Colonic mucosa (tissue), 4 donors: Measurements from ENCODE around the gene S100A16. TPM values are rescaled to one million over a fixed set of nuclear protein-coding genes. Genes with fewer than 3 reads are reported as not detected.
"Not testable (repeated sequence)": the region's sequence is repeated elsewhere in the genome, so short reads cannot be mapped to it uniquely, and the experiment has no call there.

Experiments used
- DNase-seq: peaks from one replicate; pipeline ENCODE4 v3.0.0-alpha.2; 2020
- H3K27ac ChIP-seq: fragments of 200-600 bp; one replicate; pipeline ENCODE4 v1.8.0; 2021
- H3K27me3 ChIP-seq: fragments of 200-600 bp; one replicate; pipeline ENCODE4 v1.8.0; 2021
- H3K36me3 ChIP-seq: fragments of 200-600 bp; one replicate; pipeline ENCODE4 v1.8.0; 2021
- H3K4me1 ChIP-seq: fragments of 200-600 bp; one replicate; pipeline ENCODE4 v1.8.0; 2021; ENCODE audit warnings: mild to moderate bottlenecking
- H3K4me3 ChIP-seq: fragments of 200-600 bp; one replicate; pipeline ENCODE4 v1.8.0; 2021
- H3K9ac ChIP-seq, 2 donors: one replicate each; pipeline ENCODE4 v1.7.0; 2013; ENCODE audit warnings: control low read depth in 2 of 2, low read depth in 2 of 2, low read length in 2 of 2
- H3K9me3 ChIP-seq: fragments of 200-600 bp; one replicate; pipeline ENCODE4 v1.8.0; 2021
- intact Hi-C: fragments of 100-400 bp; cut with DNase I; formaldehyde crosslinking; loops from one replicate; pipeline ENCODE4 v1.14.1; 2022
- total RNA-seq, 2 donors: library from RNA; stranded (reverse); fragmentation: NEBNext Ultra II Directional in 1 of 2; extraction: Animal tissue kit (Norgen Biotek cat#: 25700) in 1 of 2; gene quantifications; one replicate each; pipeline ENCODE4 v1.2.1, GENCODE V29; 2021
- TF ChIP-seq, protein P1 (sequence below): fragments of 200-600 bp; IDR thresholded peaks from one replicate; pipeline ENCODE4 v1.8.0; 2022; ENCODE audit warnings: antibody characterized with exemption, mild to moderate bottlenecking
- donor health status: healthy.
- donor health status: DM: no; HTN: no; CAD: no.
- donor health status: DM: no; HTN: no; CAD: no.

S100A16 gene
- total RNA-seq, 2 donors from 2014 or later, result 232 to 288 TPM

DNA sequence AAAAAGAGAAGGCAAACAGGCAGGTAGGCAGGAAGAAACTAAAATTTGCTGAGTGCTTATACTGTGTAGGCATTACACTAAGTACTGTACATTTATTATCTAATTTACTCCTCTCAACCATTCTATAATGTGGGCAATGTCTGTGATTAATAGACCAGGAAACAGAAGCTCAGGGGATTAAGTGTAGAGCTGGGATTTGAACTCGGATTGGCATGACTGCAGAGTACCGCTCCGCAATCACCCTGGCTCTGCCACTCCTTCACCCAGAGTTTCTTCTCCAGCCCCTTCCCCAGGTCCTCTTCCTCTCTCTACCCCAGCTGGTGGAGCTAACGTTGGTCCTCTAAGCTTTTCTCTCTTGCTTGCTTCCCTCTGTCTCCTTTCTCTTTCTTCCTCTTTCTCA, 35.8 kb downstream of the S100A16 start:
- Histone ChIP-seq H3K36me3 (no peaks in the 10 kb centered on the region), H3K27ac (no peak overlapping the region), H3K27me3 (no peaks in the 10 kb centered on the region), H3K9ac (no peak overlapping the region), H3K4me1 (no peaks in the 10 kb centered on the region), H3K4me3 (no peak overlapping the region), H3K9me3 (no peaks in the 10 kb centered on the region)
- DNase-seq, result no peak
- TF ChIP-seq, protein P1, sequence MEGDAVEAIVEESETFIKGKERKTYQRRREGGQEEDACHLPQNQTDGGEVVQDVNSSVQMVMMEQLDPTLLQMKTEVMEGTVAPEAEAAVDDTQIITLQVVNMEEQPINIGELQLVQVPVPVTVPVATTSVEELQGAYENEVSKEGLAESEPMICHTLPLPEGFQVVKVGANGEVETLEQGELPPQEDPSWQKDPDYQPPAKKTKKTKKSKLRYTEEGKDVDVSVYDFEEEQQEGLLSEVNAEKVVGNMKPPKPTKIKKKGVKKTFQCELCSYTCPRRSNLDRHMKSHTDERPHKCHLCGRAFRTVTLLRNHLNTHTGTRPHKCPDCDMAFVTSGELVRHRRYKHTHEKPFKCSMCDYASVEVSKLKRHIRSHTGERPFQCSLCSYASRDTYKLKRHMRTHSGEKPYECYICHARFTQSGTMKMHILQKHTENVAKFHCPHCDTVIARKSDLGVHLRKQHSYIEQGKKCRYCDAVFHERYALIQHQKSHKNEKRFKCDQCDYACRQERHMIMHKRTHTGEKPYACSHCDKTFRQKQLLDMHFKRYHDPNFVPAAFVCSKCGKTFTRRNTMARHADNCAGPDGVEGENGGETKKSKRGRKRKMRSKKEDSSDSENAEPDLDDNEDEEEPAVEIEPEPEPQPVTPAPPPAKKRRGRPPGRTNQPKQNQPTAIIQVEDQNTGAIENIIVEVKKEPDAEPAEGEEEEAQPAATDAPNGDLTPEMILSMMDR, result no peak
- intact Hi-C loops, result loop anchor here (10.0 kb wide), 2 partner anchors 88 to 178 kb away; no protein-coding TSS in a partner anchor

DNA sequence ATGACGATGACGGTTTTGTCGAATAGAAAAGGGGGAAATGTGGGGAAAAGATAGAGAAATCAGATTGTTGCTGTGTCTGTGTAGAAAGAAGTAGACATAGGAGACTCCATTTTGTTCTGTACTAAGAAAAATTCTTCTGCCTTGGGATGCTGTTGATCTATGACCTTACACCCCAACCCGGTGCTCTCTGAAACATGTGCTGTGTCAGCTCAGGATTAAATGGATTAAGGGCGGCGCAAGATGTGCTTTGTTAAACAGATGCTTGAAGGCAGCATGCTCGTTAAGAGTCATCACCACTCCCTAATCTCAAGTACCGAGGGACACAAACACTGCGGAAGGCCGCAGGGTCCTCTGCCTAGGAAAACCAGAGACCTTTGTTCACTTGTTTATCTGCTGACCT, 37.4 kb downstream of the S100A16 start:
- not testable (repeated sequence) for H3K9ac ChIP-seq, H3K9me3 ChIP-seq, H3K4me3 ChIP-seq, H3K36me3 ChIP-seq, DNase-seq, H3K27me3 ChIP-seq, H3K27ac ChIP-seq, H3K4me1 ChIP-seq
- intact Hi-C loops, result loop anchor here (10.0 kb wide), 2 partner anchors 89 to 179 kb away; no protein-coding TSS in a partner anchor

DNA sequence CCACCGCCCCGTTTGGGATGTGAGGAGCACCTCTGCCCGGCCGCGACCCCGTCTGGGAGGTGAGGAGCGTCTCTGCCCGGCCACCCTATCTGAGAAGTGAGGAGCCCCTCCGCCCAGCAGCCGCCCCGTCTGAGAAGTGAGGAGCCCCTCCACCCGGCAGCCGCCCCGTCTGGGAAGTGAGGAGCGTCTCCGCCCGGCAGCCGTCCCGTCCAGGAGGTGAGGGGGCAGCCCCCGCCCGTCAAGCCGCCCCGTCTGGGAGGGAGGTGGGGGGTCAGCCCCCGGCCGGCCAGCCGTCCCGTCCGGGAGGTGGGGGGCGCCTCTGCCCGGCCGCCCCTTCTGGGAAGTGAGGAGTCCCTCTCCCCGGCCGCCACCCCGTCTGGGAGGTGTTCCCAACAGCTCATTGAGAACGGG, 37.9 kb downstream of the S100A16 start:
- H3K27ac ChIP-seq, H3K4me3 ChIP-seq, DNase-seq, H3K36me3 ChIP-seq, H3K27me3 ChIP-seq, H3K9me3 ChIP-seq, H3K4me1 ChIP-seq, H3K9ac ChIP-seq: not testable (repeated sequence)
- intact Hi-C loops, result loop anchor here (10.0 kb wide), 2 partner anchors 90 to 180 kb away; no protein-coding TSS in a partner anchor

DNA sequence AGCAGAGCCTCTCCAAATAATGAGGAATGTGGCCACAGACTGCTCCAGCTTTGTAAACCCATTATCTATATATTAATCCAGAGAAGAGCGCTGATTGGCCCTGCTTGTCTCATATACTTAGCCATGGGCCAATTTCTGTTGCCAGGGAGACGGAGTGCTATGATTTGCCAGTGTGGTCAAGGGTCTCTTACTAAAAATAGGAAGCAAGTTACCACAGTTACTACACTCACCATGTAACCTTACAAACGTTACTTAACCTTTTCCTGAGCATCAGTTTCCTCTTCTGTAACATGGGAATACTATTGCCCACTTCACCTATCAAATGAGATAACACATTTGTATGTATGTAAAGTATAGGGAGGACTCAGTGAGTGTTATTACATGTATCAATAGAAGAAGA, 39.6 kb downstream of the S100A16 start:
- intact Hi-C loops, result loop anchor here (5.0 to 10.0 kb wide), 3 partner anchors 49 to 181 kb away; no protein-coding TSS in a partner anchor
- H3K36me3 ChIP-seq, result no peaks in the 10 kb centered on the region
- H3K9me3 ChIP-seq, result no peaks in the 10 kb centered on the region
- no peak overlapping the region for H3K9ac ChIP-seq
- peaks cover 3% of the 10 kb centered on the region for H3K4me1 ChIP-seq
- no peak overlapping the region for H3K27ac ChIP-seq
- DNase-seq, result no peak
- TF ChIP-seq, protein P1, result no peak
- H3K4me3 ChIP-seq, result no peak overlapping the region
- H3K27me3 ChIP-seq, result no peaks in the 10 kb centered on the region

DNA sequence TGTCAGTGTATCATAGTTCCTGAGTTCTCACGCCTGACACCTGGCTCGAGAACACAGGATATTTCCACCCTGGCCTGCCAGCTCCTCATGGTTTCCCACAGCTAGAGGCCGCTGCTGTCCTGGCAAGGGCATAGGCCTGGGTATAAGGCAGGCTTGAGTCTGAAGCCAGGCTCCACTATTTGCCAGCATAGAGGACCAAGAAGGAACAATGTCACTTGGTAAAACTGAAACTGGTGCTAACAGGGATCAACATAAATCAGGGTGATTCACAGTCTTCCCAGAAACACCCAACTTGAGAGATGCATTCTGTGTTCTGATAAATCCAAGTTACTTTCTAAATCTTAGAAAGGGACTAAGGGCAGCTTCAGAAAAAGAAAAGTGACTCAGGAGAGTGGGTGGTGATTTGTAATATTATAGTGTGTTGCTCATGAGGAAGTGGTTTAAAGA, 40.3 kb downstream of the S100A16 start:
- peak overlapping the region; percentile 23 for H3K27ac ChIP-seq
- no peak overlapping the region for H3K9ac ChIP-seq
- peak; percentile 92 for DNase-seq
- intact Hi-C loops, result loop anchor here (5.0 to 10.0 kb wide), 3 partner anchors 50 to 182 kb away; no protein-coding TSS in a partner anchor
- H3K4me1 ChIP-seq, result peaks cover 7% of the 10 kb centered on the region
- H3K36me3 ChIP-seq, result no peaks in the 10 kb centered on the region
- TF ChIP-seq, protein P1, result peak; percentile 79
- no peaks in the 10 kb centered on the region for H3K9me3 ChIP-seq
- H3K4me3 ChIP-seq, result no peak overlapping the region
- H3K27me3 ChIP-seq, result no peaks in the 10 kb centered on the region

DNA sequence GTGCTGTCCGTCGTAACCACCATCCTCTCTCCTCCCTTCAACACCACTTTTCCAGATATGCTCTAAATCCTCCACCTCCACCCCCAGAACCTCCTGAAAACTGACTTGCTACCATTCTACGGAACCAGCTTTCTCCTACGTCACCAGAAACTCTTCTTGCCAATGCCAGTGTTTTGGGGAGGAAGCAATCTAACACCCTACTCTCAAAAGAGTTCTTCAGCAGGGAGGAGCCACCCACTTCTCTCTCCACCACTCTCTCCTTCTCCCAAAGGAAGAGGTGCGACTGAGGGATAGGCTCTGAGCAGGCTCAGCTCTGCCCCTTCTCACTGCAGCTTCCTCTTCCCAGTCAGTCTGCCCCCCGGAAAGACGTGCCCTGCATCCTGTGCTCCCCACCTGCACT, 41.2 kb downstream of the S100A16 start:
- peak overlapping the region; percentile 23 for H3K27ac ChIP-seq
- H3K9me3 ChIP-seq, result no peaks in the 10 kb centered on the region
- intact Hi-C loops, result loop anchor here (5.0 to 10.0 kb wide), 3 partner anchors 51 to 183 kb away; no protein-coding TSS in a partner anchor
- H3K36me3 ChIP-seq, result no peaks in the 10 kb centered on the region
- TF ChIP-seq, protein P1, result no peak
- no peaks in the 10 kb centered on the region for H3K27me3 ChIP-seq
- no peak for DNase-seq
- H3K4me1 ChIP-seq, result peaks cover 16% of the 10 kb centered on the region
- no peak overlapping the region for H3K4me3 ChIP-seq
- H3K9ac ChIP-seq, result no peak overlapping the region
